Vagina (tissue), 2 donors: Measurements from ENCODE around the gene MPC1. TPM values are rescaled to one million over a fixed set of nuclear protein-coding genes. Genes with fewer than 3 reads are reported as not detected.

Experiments used
- DNase-seq, 2 donors: peaks; one replicate each; pipeline ENCODE4 v3.0.0-alpha.2; 2017; ENCODE audit errors: extremely low spot score in 2 of 2
- H3K27ac ChIP-seq: fragments of 200-600 bp; sonication (generic); one replicate; pipeline ENCODE4 v1.5.1; 2019
- H3K27me3 ChIP-seq: fragments of 200-600 bp; sonication (generic); one replicate; pipeline ENCODE4 v1.5.1; 2019
- H3K36me3 ChIP-seq, 2 donors: fragments of 200-600 bp; sonication (generic); one replicate each; pipeline ENCODE4 v1.5.1; 2017 to 2019
- H3K4me1 ChIP-seq: fragments of 200-600 bp; sonication (generic); one replicate; pipeline ENCODE4 v1.5.1; 2019
- H3K4me3 ChIP-seq, 2 donors: fragments of 200-600 bp; sonication (generic); 1 replicate in 1 of 2; 2 replicates in 1 of 2; pipeline ENCODE4 v1.5.1; 2016 to 2019
- H3K9me3 ChIP-seq: fragments of 200-600 bp; sonication (generic); one replicate; pipeline ENCODE4 v1.5.1; 2019
- CTCF ChIP-seq, 3 experiments: fragments of 450-650 bp in 2 of 3; fragments of 200-600 bp in 1 of 3; sonication (generic) in 1 of 3; IDR thresholded peaks; one replicate each; pipeline ENCODE4 v1.5.1; 2017 to 2019; ENCODE audit warnings: antibody characterized with exemption in 3 of 3, mild to moderate bottlenecking in 2 of 3, moderate library complexity in 2 of 3
- POLR2A ChIP-seq, 2 donors: fragments of 450-650 bp; IDR thresholded peaks; one replicate each; pipeline ENCODE4 v1.6.1; 2017; ENCODE audit warnings: antibody characterized with exemption in 2 of 2, mild to moderate bottlenecking in 2 of 2, moderate library complexity in 2 of 2
- POLR2AphosphoS5 ChIP-seq, 2 donors: sonication (generic); formaldehyde crosslinking; IDR thresholded peaks; one replicate each; pipeline ENCODE4 v1.9.0; 2017; ENCODE audit warnings: antibody characterized with exemption in 2 of 2, mild to moderate bottlenecking in 2 of 2, low read depth in 1 of 2; ENCODE audit not compliant: insufficient read depth in 1 of 2
- intact Hi-C: fragments of 100-400 bp; cut with DNase I; formaldehyde crosslinking; loops from one replicate; pipeline ENCODE4 v1.15.1; 2023
- total RNA-seq: library from RNA; depleted of rRNA; stranded (reverse); fragments of >200 nt; gene quantifications from one replicate; pipeline ENCODE4 v1.2.3, GENCODE V29; 2016

MPC1 gene
- total RNA-seq, 1 donor from 2014 or later: 44.0 TPM

DNA sequence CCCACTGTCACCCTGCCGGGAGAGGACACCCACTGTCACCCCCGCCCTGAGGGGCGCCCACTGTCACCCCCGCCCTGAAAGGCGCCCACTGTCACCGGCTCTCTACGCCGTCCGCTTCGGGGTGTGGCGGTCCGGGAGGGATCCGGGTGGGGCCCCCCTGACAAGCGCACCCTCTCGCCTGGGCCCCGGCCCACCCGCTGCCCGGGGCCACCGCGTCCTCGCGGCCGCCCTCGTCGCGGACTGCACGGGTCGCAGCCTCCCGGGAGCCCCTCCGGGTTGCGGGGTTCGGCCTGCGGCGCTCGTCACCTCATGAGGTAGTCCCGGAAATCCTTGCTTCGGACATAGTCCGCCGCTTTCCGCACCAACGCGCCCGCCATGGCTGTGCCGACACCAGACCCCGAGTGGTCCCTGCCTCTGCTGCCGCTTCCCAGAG lies 224 bp downstream of the MPC1 start:
- TF ChIP-seq POLR2A (IDR thresholded peaks at IDR 0.05): peak in 1 of 2 donors; percentile 38
- TF ChIP-seq POLR2AphosphoS5 (IDR thresholded peaks at IDR 0.05; ENCODE audit: insufficient read depth in 1 of 2, low read depth in 1 of 2): no peak
- TF ChIP-seq CTCF (IDR thresholded peaks at IDR 0.05): no peak
- Histone ChIP-seq H3K4me3 (peak overlapping the region; percentile 91 to 95), H3K27ac (peak overlapping the region; percentile 89), H3K9me3 (no peaks in the 10 kb centered on the region), H3K4me1 (peaks cover 18% of the 10 kb centered on the region), H3K27me3 (no peaks in the 10 kb centered on the region), H3K36me3 (no peaks in the 10 kb centered on the region)
- intact Hi-C loops: loop anchor here (5.0 to 10.0 kb wide), 2 partner anchors 48 to 245 kb away; partner anchors contain the start of gene RPS6KA2
- no peak for DNase-seq

DNA sequence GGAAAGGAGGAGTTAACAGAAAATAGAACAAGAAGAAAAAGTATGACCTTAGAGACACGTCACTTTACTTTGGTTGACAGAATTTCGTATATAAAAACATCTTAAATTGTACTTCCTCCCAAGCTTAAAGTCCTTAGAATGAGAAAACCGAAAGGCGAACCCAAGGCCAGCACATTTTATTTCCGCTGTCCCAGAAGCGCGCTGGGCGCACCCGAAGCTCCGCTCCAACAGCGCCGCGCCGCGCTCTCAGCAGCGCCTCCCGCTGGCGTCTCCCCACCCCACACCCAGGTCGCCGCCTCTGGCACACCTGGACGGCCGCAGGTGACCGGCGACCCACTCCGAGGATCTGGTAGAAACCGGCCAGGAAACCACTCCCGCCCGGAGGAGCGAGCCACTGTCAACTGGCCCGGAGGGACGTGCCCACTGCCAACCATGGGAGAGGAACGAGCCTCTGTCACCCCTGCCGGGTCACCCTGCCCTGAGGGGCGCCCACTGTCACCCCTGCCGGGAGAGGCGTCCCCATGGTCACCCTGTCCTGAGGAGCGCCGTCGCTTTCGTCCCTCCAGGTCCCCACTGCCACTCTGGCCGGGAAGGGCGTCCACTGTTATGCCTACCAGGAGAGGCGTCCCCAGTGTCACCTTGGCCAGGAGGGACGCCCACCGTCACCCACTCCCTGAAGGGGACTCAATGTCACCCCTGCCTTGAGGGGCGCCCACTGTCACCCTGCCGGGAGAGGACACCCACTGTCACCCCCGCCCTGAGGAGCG lies 824 bp downstream of the MPC1 start:
- Histone ChIP-seq H3K4me3 (peak overlapping the region; percentile 91 to 95), H3K27me3 (no peaks in the 10 kb centered on the region), H3K36me3 (no peaks in the 10 kb centered on the region), H3K9me3 (no peaks in the 10 kb centered on the region), H3K4me1 (peaks cover 18% of the 10 kb centered on the region), H3K27ac (peak overlapping the region; percentile 89)
- intact Hi-C loops: loop anchor here (5.0 to 10.0 kb wide), 2 partner anchors 47 to 245 kb away; partner anchors contain the start of gene RPS6KA2
- no peak for DNase-seq
- TF ChIP-seq POLR2AphosphoS5 (IDR thresholded peaks at IDR 0.05; ENCODE audit: insufficient read depth in 1 of 2, low read depth in 1 of 2) (peak; percentile 29 to 60), POLR2A (IDR thresholded peaks at IDR 0.05) (no peak), CTCF (IDR thresholded peaks at IDR 0.05) (peak; percentile 41 to 65 (median 52))

GRCh38 chr6:166381381-166381732 lies 1.4 kb downstream of the MPC1 start:
- no peak for TF ChIP-seq CTCF (IDR thresholded peaks at IDR 0.05)
- TF ChIP-seq POLR2A (IDR thresholded peaks at IDR 0.05): no peak
- no peak for TF ChIP-seq POLR2AphosphoS5 (IDR thresholded peaks at IDR 0.05; ENCODE audit: insufficient read depth in 1 of 2, low read depth in 1 of 2)
- Histone ChIP-seq H3K27me3 (no peaks in the 10 kb centered on the region), H3K4me1 (peaks cover 18% of the 10 kb centered on the region), H3K4me3 (peak overlapping the region; percentile 91 to 95), H3K36me3 (no peaks in the 10 kb centered on the region), H3K9me3 (no peaks in the 10 kb centered on the region), H3K27ac (peak overlapping the region; percentile 89)
- intact Hi-C loops: loop anchor here (5.0 to 10.0 kb wide), 2 partner anchors 47 to 246 kb away; partner anchors contain the start of gene RPS6KA2
- DNase-seq: no peak

DNA sequence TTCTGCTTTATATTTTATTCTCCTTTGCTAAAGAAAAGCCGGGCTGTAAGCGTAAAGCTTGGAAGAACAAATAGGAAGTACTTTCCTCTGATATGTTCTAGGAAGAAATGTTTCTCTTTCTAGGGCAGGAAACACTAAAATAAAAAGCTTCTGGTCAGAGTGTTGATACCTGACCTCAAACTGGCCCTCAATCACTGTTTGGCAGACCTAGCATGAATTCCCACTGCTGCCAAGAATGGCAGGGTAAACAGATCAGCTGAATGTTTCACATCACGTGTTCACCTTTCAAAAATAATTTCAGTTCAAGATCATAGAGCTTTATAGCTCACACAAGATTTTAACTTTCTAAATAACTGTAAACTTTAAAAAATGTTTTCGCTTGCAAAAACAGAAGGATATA lies 2.9 kb downstream of the MPC1 start:
- H3K27me3 ChIP-seq: no peaks in the 10 kb centered on the region
- no peaks in the 10 kb centered on the region for H3K9me3 ChIP-seq
- peaks cover 18% of the 10 kb centered on the region for H3K4me1 ChIP-seq
- intact Hi-C loops: loop anchor here (5.0 to 10.0 kb wide), 2 partner anchors 45 to 248 kb away; partner anchors contain the start of gene RPS6KA2
- no peak overlapping the region for H3K27ac ChIP-seq
- TF ChIP-seq CTCF (IDR thresholded peaks at IDR 0.05) (no peak), POLR2AphosphoS5 (IDR thresholded peaks at IDR 0.05; ENCODE audit: insufficient read depth in 1 of 2, low read depth in 1 of 2) (no peak), POLR2A (IDR thresholded peaks at IDR 0.05) (no peak)
- no peak overlapping the region for H3K4me3 ChIP-seq
- H3K36me3 ChIP-seq: no peaks in the 10 kb centered on the region
- no peak for DNase-seq

GRCh38 chr6:166379103-166379586 lies 3.6 kb downstream of the MPC1 start:
- no peak for DNase-seq
- no peaks in the 10 kb centered on the region for H3K27me3 ChIP-seq
- H3K36me3 ChIP-seq: no peaks in the 10 kb centered on the region
- intact Hi-C loops: no loop called here
- TF ChIP-seq CTCF (IDR thresholded peaks at IDR 0.05) (no peak), POLR2AphosphoS5 (IDR thresholded peaks at IDR 0.05; ENCODE audit: insufficient read depth in 1 of 2, low read depth in 1 of 2) (no peak), POLR2A (IDR thresholded peaks at IDR 0.05) (no peak)
- no peaks in the 10 kb centered on the region for H3K9me3 ChIP-seq
- H3K27ac ChIP-seq: no peak overlapping the region
- H3K4me3 ChIP-seq: no peak overlapping the region
- peaks cover 16% of the 10 kb centered on the region for H3K4me1 ChIP-seq
